HUDEP-2 (cell line): Measurements from ENCODE around the gene JMJD1C.

Source experiments
- DNase-seq, 76 experiments: peaks; one replicate each; lab custom pipeline; 2025; ENCODE audit not compliant: unreplicated experiment in 76 of 76; lab: John Stamatoyannopoulos, UW

JMJD1C gene

DNA sequence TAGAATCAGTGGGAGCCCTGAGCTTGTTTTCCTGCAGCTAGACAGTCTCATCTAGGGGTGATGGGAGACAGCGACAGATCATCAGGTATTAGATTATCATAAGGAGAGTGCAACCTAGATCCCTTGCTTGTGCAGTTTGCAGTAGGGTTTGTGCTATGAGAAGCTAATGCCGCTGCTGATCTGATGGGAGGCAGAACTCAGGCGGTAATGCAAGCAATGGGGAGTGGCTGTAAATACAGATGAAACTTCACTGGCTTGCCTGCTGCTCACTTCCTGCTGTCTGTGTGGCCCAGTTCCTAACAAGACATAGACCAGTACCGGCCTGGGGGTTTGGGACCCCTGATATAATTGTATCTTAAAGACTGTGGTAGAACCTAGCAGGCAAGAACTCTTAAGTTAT is 315.0 kb downstream of the JMJD1C start:
- no peak for DNase-seq

DNA sequence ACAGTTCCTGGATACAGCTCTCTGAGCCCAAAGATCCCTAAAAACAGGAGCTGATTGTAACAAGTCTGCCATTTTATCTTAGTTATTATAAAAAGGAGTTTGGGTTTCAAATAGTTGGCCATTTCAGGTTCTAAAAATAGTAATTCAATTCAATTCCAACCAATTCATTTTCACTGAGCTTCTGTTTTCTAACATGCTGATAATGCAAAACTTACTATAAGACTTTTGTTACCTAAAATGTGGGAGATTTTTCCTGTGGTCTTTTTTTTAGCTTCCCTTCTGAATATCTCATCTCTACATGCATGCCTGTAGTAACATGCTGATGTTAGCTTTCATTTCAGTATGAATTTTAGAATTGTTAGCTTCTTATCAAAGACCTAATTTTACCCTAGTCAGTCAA is 319.3 kb downstream of the JMJD1C start:
- DNase-seq, result no peak

DNA sequence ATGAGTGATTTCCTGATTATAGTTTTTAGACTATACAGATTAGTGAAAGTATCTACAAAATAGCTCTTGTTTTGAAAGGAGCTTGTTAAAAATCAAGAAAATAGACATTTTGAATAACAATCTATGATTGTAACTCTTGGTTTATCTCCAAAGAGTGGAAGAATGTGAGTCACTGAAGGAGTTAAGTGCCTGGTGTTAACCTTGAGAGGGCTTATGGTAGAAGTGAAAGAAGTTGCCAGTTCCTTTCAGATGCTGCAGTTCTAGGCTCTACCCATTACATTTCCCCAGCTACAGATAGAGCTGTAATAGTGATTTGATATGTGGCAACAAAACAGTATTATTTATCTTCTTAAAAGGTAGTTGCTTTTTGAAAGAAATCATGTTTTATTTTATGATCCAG is 320.0 kb downstream of the JMJD1C start:
- DNase-seq, result no peak

DNA sequence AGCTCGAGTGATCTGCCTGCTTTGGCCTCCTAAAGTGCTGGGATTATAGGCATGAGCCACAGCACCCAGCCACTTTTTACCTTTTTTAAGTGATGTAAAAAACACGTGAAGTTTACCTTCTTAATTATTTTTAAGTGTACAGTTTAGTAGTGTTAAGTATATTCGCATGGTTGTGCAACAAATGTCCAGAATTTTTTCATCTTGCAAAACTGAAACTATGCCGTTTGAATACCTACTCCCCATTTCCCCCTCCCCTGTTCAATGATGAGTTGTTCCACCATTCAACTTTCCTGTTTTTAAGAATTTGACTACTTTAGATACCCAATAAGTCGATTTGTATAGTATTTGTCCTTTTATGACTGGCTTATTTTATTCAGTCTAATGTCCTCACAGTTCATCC is 321.8 kb downstream of the JMJD1C start:
- DNase-seq, result no peak

DNA sequence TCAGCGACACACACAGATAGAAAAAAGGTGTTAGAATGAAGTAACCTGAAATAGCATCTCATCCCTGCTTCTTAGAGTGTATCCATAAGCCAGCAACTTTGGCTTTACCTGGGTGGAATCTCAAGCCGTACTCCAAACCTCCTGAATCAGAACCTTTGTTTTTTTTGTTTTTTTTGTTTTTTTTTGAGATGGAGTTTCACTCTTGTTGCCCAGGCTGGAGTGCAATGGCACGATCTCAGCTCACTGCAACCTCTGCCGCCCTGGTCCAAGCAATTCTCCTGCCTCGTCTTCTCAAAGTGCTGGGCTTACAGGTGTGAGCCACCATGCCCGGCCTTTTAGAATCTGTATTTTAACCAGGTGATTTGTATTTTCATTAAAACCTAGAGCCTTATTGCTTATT is 323.6 kb downstream of the JMJD1C start:
- no peak for DNase-seq

DNA sequence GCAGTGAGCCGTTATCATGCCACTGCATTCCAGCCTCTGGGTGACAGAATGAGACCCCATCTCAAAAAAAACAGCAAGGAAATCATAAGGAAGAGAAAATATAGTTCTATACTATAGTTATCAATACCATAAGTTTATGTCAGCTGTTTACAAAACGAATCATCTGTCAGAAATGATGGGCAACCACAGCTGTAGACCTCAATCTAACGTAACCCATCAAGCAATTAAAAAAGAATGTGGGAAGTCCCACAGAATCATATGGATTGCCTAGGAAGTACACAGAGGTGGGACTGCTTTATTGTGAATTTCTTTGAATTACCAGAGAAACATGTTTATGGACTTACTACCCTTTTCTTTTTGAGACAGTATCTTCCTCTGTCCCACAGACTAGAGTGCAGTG is 325.7 kb downstream of the JMJD1C start:
- DNase-seq, result no peak

DNA sequence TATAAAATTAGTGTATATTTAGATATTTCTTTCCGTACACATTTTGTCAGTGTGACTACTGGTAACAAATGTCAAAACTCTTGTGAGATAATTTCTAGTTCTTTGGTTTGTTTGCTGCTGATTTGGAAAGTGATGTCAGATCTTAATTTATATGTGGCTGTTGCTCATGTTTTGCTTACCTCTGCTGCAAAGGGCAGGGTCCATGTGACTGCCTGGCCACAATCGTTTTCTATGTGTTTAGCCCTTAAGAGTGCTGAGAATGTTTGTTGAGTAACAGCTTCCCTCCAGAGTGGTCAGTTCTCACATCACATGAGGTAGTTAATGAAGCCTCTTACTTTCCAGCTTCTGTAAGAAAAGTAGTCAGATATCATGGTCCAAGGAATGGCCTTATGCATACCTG is 328.5 kb downstream of the JMJD1C start:
- DNase-seq, result no peak

DNA sequence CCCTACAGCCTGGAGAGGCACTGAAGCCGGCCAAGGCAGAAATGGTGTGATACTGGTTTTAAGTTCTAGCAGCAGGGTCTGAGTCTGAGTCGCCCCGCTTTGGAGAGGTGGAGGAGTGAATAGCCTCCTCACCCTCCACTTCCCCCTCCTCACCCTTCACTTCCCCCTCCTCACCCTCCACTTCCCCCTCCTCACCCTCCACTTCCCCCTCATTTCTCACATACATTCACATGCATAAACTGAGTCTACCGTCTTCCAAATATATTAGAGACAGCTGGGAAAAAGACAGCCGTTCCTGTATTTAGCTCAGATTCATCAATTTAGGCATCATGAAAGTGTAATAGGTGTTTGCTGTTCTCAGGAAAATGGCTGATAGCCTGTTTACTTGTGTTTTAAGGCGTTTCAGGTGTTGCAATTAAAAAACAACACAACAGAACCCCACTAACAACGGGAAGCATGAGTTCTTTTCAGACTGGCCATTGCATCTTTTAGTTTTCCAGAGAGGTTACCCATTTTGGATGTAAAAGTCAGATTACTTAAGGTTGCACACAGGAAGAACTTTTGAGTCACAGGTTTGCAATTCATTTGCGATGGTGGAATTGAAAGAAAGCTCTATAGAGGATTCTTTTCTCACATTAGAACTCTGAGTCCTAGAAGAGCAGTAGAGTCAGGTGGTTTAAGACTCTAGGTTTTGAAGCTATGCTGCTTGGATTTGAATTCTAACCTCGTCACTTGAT is 331.8 kb downstream of the JMJD1C start:
- peak in 1 of 76 experiments; percentile 13 for DNase-seq

DNA sequence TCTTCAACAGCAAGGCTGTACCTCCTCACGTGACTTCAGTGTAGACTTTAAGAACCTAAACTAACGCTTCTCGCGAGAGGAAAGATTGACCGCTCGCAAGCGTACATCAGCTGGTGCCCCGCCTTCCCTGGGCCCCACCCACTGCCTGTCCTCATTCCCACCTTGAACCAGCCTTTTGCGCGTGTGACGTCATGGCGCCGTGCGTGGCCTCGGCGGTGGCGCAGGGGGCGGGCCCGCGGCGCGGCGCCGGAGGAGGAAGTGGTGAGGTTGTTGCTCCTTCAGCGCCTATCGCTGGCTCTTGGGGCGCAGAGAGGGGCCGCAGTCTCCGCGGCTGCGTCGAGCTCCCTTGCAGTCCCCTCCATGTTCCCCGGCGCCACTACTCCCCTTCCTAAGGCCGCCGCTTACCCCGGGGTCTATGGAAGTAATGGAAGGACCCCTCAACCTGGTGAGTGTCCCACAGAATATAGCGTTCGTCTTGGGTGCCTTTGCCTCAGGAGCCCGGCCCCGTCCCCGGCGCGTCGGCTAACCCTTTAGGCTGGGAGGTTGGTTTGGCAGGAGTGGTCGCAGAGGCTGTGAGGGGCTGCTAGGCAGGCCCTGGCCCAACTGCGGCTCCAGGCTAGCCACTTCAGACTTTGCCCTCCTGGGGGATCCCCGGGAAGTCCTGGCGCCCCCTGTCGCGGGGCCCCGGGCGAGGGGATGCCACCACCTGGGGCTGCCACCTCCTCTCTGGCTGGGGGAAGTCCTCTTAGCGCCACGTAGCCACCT is 332.5 kb downstream of the JMJD1C start, which contains the start of gene NRBF2:
Gene NRBF2, plus strand, starts transcription at position 273 of the 765 bp plus-strand sequence. Its CDS starts 143 bp downstream, at position 416.
- peak; percentile 36 to 97 (median 92) for DNase-seq

DNA sequence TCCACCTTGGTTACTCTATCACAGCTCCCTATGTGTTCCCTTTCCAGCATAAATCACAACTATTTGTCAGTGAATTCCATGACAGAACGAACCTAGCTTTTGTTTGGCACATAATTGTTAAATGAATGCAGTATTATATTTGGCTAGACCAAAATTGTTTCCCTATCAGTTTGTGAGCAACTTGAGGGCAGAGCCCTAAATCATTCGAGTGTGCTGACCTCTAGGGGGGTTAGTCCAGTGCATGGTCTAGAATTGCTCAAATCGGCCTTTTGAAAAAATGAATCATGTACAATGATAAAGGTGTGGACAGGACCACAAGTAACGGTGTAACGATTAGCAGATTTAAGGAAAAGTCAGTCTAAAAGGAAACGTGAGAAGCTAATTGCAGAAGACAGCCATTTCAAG is 333.1 kb downstream of the JMJD1C start:
- DNase-seq, result no peak

DNA sequence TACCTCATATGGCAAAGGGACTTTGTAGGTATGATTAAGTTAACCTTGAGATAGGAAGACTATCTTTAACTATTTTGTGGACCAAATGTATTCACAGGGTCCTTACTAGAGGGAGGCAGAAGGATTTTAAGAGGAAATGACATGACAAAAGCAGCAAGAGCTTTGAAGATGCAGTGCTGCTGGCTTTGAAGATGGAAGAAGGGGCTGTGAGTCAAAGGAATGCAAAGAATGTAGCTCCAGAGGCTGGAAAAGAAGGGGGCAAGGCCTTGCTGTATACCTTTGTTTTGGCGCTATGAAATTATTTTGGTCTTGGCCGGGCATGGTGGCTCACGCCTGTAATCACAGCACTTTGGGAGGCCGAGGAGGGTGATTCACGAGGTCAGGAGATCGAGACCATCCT is 335.9 kb downstream of the JMJD1C start:
- DNase-seq, result no peak

DNA sequence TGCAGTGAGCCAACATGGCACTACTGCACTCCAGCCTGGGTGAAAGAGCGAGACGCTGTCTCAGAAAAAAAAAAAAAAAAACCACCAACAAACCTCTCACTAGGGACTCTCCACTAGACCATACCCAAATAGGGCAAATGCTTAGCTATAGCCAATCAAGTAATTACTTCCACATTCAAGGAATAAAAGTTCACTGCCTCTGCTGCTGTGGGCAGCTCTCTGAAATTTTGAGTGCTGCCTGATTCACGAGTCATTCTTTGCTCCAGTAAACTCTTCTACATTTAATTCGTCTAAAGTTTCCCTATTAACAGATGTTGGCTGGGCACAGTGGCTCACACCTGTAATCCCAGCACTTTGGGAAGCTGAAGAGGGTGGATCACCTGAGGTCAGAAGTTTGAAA is 337.3 kb downstream of the JMJD1C start:
- DNase-seq, result no peak

DNA sequence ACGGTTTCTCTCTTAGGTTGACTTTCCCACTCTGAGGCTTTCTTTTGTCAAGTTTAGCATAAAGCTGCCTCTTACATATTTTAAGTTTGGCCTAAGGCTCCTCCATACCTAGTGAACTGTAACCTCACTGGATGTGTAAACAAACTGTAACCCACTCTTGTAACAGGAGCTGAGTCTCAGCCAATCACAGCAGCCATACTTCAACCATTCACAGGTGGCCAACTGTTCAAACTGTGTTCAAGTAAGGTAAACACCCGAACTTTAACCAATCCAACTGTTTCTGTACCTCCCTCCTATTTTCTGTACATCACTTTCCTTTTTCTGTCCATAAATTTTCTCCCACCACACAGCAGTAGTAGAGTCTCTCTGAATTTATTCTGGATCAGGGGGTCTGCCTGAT is 340.3 kb downstream of the JMJD1C start:
- DNase-seq, result no peak

DNA sequence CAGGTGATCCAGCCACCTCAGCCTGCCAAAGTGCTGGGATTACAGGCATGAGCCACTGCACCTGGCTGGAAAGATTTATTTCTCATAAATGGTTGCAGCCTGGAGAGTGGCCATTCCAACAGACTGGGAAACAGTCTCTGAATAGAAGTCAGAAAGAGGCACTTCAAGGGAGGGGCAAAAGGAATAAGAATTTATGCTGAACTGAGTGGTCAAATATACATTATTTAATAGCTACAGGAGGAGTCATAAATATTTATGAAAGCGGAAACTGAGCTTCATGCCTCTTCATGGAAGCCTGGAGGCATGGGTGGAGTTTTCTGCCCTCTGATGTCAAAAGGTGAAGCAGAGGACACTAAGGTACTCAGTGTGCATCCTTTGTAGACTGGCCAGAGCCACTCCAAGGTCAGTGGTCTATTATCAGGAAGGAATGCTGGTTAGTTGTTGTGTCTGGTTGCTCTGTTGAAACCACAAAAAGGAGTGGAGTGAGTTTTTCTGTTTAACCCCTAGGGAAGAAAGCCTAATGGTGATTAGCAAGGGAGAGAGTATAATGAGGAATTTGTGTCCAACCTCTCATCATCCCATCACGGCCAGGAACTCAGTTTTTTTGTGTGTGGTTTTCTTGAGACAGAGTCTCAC is 341.9 kb downstream of the JMJD1C start:
- DNase-seq, result no peak

DNA sequence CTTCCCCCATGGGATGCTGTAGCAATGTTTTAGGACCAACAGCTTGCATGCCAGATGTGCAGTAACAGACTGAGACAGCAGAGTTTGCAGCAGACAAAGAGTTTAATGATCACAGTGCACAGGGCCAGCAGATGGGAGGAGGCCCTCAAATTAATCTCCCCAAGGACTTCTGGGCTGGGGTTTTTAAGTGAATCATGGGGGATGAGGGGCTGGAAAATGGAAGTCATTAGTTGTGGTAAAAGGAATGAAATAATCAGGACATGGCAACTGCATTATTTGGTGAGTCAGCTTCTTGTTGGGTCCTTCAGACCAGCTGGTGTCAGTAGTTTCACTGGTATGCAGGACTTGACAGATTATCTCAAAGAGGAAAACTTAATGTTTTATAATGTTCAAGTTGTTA is 345.2 kb downstream of the JMJD1C start:
- DNase-seq, result no peak

DNA sequence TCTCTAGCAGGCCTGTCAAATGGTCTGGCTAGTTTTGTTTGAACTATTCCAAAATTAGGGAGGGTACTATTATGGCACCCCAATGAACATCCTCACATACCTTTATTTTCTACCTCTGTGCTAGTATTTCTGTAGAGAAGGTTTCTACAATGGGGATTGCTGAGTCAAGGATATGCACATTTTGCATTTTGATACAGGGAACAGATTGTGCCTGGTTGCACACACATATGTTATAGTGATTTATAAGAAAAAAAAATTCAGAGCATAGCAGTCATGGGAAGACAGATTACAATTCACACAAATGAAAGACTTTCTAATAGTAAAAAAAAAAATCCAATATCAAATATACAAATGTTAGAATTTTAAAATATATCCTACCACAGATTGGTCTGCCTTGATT is 346.7 kb downstream of the JMJD1C start:
- no peak for DNase-seq
